ENCODE data around the gene FAM209A.
"Not testable (repeated sequence)": the region's sequence is repeated elsewhere in the genome, so short reads cannot be mapped to it uniquely, and the experiment has no call there.

FAM209A gene

DNA sequence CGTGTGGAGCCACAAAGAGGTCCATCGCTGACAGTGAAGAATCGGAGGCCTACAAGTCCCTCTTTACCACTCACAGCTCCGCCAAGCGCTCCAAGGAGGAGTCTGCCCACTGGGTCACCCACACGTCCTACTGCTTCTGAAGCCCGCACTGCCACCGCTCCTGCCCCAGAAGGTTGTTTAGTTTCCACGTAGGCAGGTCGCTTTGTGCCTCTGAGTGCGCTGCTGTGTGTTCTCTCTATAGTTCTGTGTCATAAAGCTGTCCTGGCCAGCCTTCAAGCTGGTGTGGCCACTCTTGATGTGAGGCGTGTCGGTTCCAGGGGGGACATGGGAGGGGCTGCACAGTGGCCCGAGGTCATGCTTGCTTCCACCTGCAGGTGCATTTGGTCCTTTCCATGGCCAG lies 6.4 kb upstream of the FAM209A start:
- no peak for DNase-seq (ENCODE audit: low spot score)
- no peak for TF ChIP-seq CTCF (IDR thresholded peaks at IDR 0.05; ENCODE audit: borderline replicate concordance, control extremely low read depth, extremely low read depth, insufficient read depth, missing control alignments)
- in situ Hi-C loops (cut with MboI; ENCODE audit: low sequenced_read_pairs, unreplicated experiment), result no loop called here

- DNase-seq (ENCODE audit: low spot score), result no peak
- in situ Hi-C loops (cut with MboI; ENCODE audit: low sequenced_read_pairs, unreplicated experiment), result no loop called here
- TF ChIP-seq CTCF (IDR thresholded peaks at IDR 0.05; ENCODE audit: borderline replicate concordance, control extremely low read depth, extremely low read depth, insufficient read depth, missing control alignments), result no peak
Observed at GRCh38 chr20:56518721-56519398, 5.7 kb upstream of the FAM209A start.

GRCh38 chr20:56519551-56519950 lies 5.0 kb upstream of the FAM209A start:
- no peak for TF ChIP-seq CTCF (IDR thresholded peaks at IDR 0.05; ENCODE audit: borderline replicate concordance, control extremely low read depth, extremely low read depth, insufficient read depth, missing control alignments)
- in situ Hi-C loops (cut with MboI; ENCODE audit: low sequenced_read_pairs, unreplicated experiment), result no loop called here
- no peak for DNase-seq (ENCODE audit: low spot score)

DNA sequence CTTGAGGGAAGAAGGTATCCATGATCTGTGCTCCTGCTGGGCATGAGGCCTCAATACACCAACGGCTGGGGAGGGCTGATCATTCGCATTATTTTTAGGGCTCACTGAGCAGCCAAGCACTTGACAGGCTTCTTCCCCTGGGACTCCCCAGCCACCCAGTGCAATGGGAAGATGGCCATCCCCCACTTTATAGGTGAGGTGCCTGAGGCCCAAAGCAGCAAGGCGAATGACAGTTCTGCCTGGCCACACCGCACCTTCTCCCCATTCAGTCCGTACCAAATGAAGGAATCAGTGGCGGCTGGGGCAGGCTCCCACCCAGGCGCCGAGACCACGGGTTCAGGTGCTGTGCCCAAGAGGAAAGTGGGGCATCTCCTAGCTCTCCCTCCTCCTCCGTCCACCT lies 4.4 kb upstream of the FAM209A start:
- no peak for TF ChIP-seq CTCF (IDR thresholded peaks at IDR 0.05; ENCODE audit: borderline replicate concordance, control extremely low read depth, extremely low read depth, insufficient read depth, missing control alignments)
- in situ Hi-C loops (cut with MboI; ENCODE audit: low sequenced_read_pairs, unreplicated experiment), result no loop called here
- no peak for DNase-seq (ENCODE audit: low spot score)

GRCh38 chr20:56520746-56521354 lies 3.7 kb upstream of the FAM209A start:
- DNase-seq (ENCODE audit: low spot score); in situ Hi-C loops (cut with MboI; ENCODE audit: low sequenced_read_pairs, unreplicated experiment): not testable (repeated sequence)

DNA sequence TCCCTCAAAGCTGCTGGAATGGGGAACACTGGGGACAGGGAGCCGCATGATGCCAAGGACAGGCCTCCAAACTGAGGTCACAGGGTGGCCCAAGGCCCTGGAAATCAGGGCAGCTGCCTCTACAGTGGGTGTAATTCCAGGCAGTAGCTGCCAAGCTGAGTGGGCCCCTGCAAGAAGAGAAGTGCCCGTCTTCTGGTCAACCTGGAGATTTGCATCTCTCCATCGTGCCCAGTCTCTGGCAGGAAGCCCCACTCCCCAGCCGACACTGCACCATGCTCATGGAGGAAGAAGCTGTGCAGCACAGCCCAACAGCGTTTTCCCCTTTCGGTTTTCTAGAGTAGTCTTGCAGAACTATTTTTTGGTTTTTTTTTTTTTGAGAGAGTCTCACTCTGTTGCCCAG lies 2.2 kb upstream of the FAM209A start:
- DNase-seq (ENCODE audit: low spot score), result no peak
- TF ChIP-seq CTCF (IDR thresholded peaks at IDR 0.05; ENCODE audit: borderline replicate concordance, control extremely low read depth, extremely low read depth, insufficient read depth, missing control alignments), result no peak
- in situ Hi-C loops (cut with MboI; ENCODE audit: low sequenced_read_pairs, unreplicated experiment), result no loop called here

DNA sequence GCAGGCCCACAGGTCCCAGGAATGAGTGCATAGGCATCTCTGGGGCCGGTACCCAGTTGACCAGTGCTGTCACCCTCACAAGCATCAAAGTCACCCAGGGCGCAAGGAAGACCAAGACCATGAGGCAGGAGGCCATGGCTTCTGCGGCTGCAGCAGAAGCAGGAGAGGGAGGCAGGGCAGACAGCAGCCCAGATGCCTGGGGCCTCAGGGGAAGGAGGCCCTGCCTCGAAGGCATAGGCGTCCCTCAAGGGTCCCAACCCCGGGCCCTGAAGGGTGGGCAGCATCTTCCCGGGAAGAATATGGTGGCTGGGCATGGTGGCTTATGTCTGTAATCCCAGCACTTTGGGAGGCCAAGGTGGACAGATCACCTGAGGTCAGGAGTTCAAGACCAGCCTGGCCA lies 3.0 kb downstream of the FAM209A start:
- TF ChIP-seq CTCF (IDR thresholded peaks at IDR 0.05; ENCODE audit: borderline replicate concordance, control extremely low read depth, extremely low read depth, insufficient read depth, missing control alignments), result no peak
- in situ Hi-C loops (cut with MboI; ENCODE audit: low sequenced_read_pairs, unreplicated experiment), result no loop called here
- DNase-seq (ENCODE audit: low spot score), result no peak

DNA sequence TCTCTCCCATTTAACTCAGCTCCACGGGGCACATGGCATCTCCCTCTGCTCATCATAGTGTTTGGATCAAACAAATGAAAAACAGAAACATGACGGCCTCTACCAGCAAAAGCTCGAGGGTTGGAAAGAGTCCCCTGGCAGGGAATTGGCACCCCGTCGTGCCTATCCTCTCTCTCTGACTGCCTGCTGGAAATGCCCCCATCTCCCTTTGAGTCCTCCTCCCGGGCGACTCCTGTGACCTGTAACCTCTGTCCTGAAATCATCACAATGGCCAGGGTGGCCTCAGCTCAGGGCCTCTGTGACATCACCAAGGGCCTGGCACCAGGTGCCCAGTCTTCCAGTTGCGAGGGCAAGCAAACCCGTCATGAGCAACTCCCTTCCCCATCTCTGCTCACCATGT lies 8.4 kb downstream of the FAM209A start, which contains the start of gene FAM209B:
FAM209B (plus strand) TSS at position 301 of the 400 bp plus-strand sequence; CDS start at position 397, 96 bp downstream.
- in situ Hi-C loops (cut with MboI; ENCODE audit: low sequenced_read_pairs, unreplicated experiment), result not testable (repeated sequence)

More for the DNA sequence above, 8.4 kb downstream of the FAM209A start, which contains the start of gene FAM209B:
- not testable (repeated sequence) for DNase-seq (ENCODE audit: low spot score)
